Hepatocyte (in vitro differentiated cells): ENCODE data around the gene FAM32A. TPM values are rescaled to one million over a fixed set of nuclear protein-coding genes. Genes with fewer than 3 reads are reported as not detected.

Experiments used
- DNase-seq: peaks from one replicate; pipeline ENCODE4 v3.0.0-alpha.2; 2016; ENCODE audit warnings: low spot score
- H2AFZ ChIP-seq: fragments of 200-600 bp; sonication (generic); 2 replicates; pipeline ENCODE4 v1.6.0; 2016; ENCODE audit warnings: antibody characterized with exemption, mild to moderate bottlenecking
- H3K27ac ChIP-seq: fragments of 200-600 bp; sonication (generic); 2 replicates; pipeline ENCODE4 v1.5.1; 2016; ENCODE audit warnings: mild to moderate bottlenecking
- H3K27me3 ChIP-seq: fragments of 200-600 bp; sonication (generic); 2 replicates; pipeline ENCODE4 v1.6.1; 2016
- H3K36me3 ChIP-seq: fragments of 200-600 bp; sonication (generic); replicated peaks from 2 replicates; pipeline ENCODE4 v1.5.1; 2016; ENCODE audit warnings: low read depth; ENCODE audit not compliant: insufficient read depth
- H3K4me1 ChIP-seq: fragments of 200-600 bp; sonication (generic); 2 replicates; pipeline ENCODE4 v1.5.1; 2016; ENCODE audit warnings: mild to moderate bottlenecking, moderate library complexity; ENCODE audit not compliant: insufficient read depth
- H3K4me2 ChIP-seq: fragments of 200-600 bp; sonication (generic); 2 replicates; pipeline ENCODE4 v1.6.0; 2016
- H3K4me3 ChIP-seq: fragments of 200-600 bp; sonication (generic); 2 replicates; pipeline ENCODE4 v1.5.1; 2016; ENCODE audit warnings: mild to moderate bottlenecking
- H3K79me2 ChIP-seq: fragments of 200-600 bp; sonication (generic); 2 replicates; pipeline ENCODE4 v1.6.0; 2017; ENCODE audit warnings: mild to moderate bottlenecking
- H3K9me2 ChIP-seq: fragments of 200-600 bp; sonication (generic); replicated peaks from 2 replicates; pipeline ENCODE4 v1.6.0; 2017; ENCODE audit warnings: mild to moderate bottlenecking; ENCODE audit not compliant: insufficient read depth
- H3K9me3 ChIP-seq: fragments of 200-600 bp; sonication (generic); 2 replicates; pipeline ENCODE4 v1.5.1; 2016; ENCODE audit warnings: low read depth, mild to moderate bottlenecking
- H4K20me1 ChIP-seq: fragments of 200-600 bp; sonication (generic); 2 replicates; pipeline ENCODE4 v1.6.0; 2016; ENCODE audit warnings: mild to moderate bottlenecking; ENCODE audit not compliant: insufficient read depth, poor library complexity, severe bottlenecking
- CTCF ChIP-seq: fragments of 200-600 bp; sonication (generic); IDR thresholded peaks from 2 replicates; pipeline ENCODE4 v1.5.1; 2016; ENCODE audit warnings: antibody characterized with exemption, mild to moderate bottlenecking; ENCODE audit not compliant: poor library complexity
- EZH2 ChIP-seq: fragments of 200-600 bp; sonication (generic); IDR thresholded peaks from 2 replicates; pipeline ENCODE4 v1.6.1; 2016; ENCODE audit warnings: antibody characterized with exemption, mild to moderate bottlenecking, borderline replicate concordance
- EZH2phosphoT487 ChIP-seq: fragments of 200-600 bp; sonication (generic); IDR thresholded peaks from one replicate; pipeline ENCODE4 v1.6.1; 2018; ENCODE audit warnings: antibody characterized with exemption, mild to moderate bottlenecking, low read depth, moderate library complexity; ENCODE audit not compliant: unreplicated experiment, severe bottlenecking
- WGBS: methylation state at CpG from one replicate; pipeline ENCODE4 v1.1.6; 2016; ENCODE audit warnings: low lambda C conversion rate; ENCODE audit errors: missing lambda C conversion rate; 5-methylcytosine and 5-hydroxymethylcytosine counted together
- polyA plus RNA-seq: library from polyadenylated mRNA; unstranded; fragments of >200 nt; fragmentation: Nextera tagmentation; extraction: Ambion mirVana; gene quantifications from 2 replicates; pipeline ENCODE4 v1.2.1, GENCODE V29; 2016
- total RNA-seq: library from RNA; depleted of rRNA; stranded (reverse); fragments of >200 nt; gene quantifications from 2 replicates; pipeline ENCODE4 v1.2.3, GENCODE V29; 2014

The FAM32A gene
- total and polyA plus RNA-seq, 2 experiments from 2014 or later: 132 to 154 TPM

- Histone ChIP-seq H3K4me2 (no peak overlapping the region), H3K79me2 (peaks cover 44% of the 10 kb centered on the region), H2AFZ (no peak overlapping the region), H3K9me3 (no peaks in the 10 kb centered on the region), H3K4me1 (peaks cover 3% of the 10 kb centered on the region), H4K20me1 (no peaks in the 10 kb centered on the region), H3K36me3 (no peaks in the 10 kb centered on the region), H3K27me3 (no peaks in the 10 kb centered on the region), H3K9me2 (no peaks in the 10 kb centered on the region), H3K4me3 (no peak overlapping the region), H3K27ac (no peak overlapping the region)
- 97% methylated on average over 19 of the region's 19 CpGs for WGBS
- TF ChIP-seq EZH2: no peak
- no peak for TF ChIP-seq EZH2phosphoT487
- TF ChIP-seq CTCF: no peak
- DNase-seq: no peak
These were observed 18.2 kb downstream of the FAM32A start for GRCh38 chr19:16203256-16204004.

GRCh38 chr19:16204005-16204294 lies 18.7 kb downstream of the FAM32A start:
- Histone ChIP-seq H3K4me2 (no peak overlapping the region), H4K20me1 (no peaks in the 10 kb centered on the region), H3K79me2 (peaks cover 39% of the 10 kb centered on the region), H2AFZ (no peak overlapping the region), H3K36me3 (no peaks in the 10 kb centered on the region), H3K27ac (no peak overlapping the region), H3K4me3 (no peak overlapping the region), H3K9me2 (no peaks in the 10 kb centered on the region), H3K27me3 (no peaks in the 10 kb centered on the region), H3K4me1 (peaks cover 3% of the 10 kb centered on the region), H3K9me3 (no peaks in the 10 kb centered on the region)
- no peak for DNase-seq
- 100% methylated on average over 3 of the region's 5 CpGs for WGBS
- TF ChIP-seq CTCF (no peak), EZH2phosphoT487 (no peak), EZH2 (no peak)

DNA sequence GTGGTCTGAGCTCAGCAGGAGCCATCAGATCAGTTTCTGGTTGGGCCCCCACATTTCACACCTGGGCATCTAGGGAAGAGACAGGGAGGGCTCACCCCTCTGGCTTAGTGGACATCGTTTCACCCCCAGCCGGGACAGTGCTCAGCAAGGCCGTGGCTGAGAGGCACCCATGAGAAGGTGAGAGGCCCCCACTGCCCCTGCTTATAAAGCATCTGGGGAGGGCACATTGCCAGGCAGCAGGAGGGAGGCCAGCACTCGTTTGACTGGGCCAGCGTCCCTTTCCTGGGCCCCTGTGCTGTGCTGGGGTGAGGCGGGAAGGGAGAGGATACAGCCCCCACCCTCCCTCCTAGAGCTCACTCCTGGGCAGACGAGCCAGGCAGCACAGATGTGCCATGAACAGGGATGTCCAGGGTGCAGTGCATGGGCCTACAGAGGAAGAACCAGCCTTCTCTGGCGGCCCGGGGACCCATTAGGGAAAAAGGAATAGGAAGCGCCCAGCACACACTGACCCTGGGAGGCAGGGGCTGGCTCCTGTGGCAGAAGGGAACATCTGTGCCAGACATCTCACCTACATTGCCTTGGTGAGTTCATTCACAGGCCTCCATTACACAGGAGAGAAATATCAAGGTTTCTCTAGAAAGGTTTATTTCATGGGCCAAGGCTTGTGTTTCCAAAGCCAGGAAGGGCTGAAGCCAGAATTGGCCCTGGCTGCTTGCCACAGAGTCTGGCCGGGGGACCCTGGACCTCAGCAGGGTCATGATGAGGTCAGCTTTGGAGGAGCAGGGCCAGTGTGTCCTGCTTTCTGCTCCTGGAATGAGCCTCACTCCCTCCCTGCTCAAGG lies 20.2 kb downstream of the FAM32A start:
- Histone ChIP-seq H2AFZ (no peak overlapping the region), H3K4me2 (no peak overlapping the region), H3K4me3 (no peak overlapping the region), H3K27me3 (no peaks in the 10 kb centered on the region), H3K9me3 (no peaks in the 10 kb centered on the region), H3K27ac (no peak overlapping the region), H3K79me2 (peaks cover 30% of the 10 kb centered on the region), H4K20me1 (no peaks in the 10 kb centered on the region), H3K36me3 (no peaks in the 10 kb centered on the region), H3K9me2 (no peaks in the 10 kb centered on the region), H3K4me1 (peaks cover under 1% of the 10 kb centered on the region)
- WGBS: 89% methylated on average over 11 of the region's 11 CpGs
- no peak for DNase-seq
- no peak for TF ChIP-seq EZH2phosphoT487
- TF ChIP-seq CTCF: no peak
- no peak for TF ChIP-seq EZH2
